Fibroblast of lung (primary cell): ENCODE data around the gene EIF4EBP2. TPM values are rescaled to one million over a fixed set of nuclear protein-coding genes. Genes with fewer than 3 reads are reported as not detected.

Experiments used
- DNase-seq, 2 donors: peaks; one replicate each; pipeline versions ENCODE4 v3.0.0 to v3.0.0-alpha.2; 2010; ENCODE audit warnings: low read depth in 2 of 2
- H2AFZ ChIP-seq: 2 replicates; pipeline ENCODE4 v1.5.1; 2012; ENCODE audit warnings: low read length, control low read depth, inconsistent platforms
- H3K27ac ChIP-seq: 2 replicates; pipeline ENCODE4 v1.5.1; 2011; ENCODE audit warnings: low read length, control low read depth; ENCODE audit not compliant: insufficient read depth
- H3K27me3 ChIP-seq: 2 replicates; pipeline ENCODE4 v1.5.1; 2011; ENCODE audit warnings: mild to moderate bottlenecking, low read length; ENCODE audit not compliant: control insufficient read depth, insufficient read depth
- H3K36me3 ChIP-seq: 2 replicates; pipeline ENCODE4 v1.5.1; 2011; ENCODE audit warnings: low read length; ENCODE audit not compliant: control insufficient read depth, insufficient read depth
- H3K4me1 ChIP-seq: 2 replicates; pipeline ENCODE4 v1.5.1; 2011; ENCODE audit warnings: low read length; ENCODE audit not compliant: control insufficient read depth, insufficient read depth; ENCODE audit errors: extremely low read depth
- H3K4me2 ChIP-seq: 2 replicates; pipeline ENCODE4 v1.5.1; 2011; ENCODE audit warnings: low read length, control low read depth; ENCODE audit not compliant: insufficient read depth; ENCODE audit errors: extremely low read depth
- H3K4me3 ChIP-seq, 4 experiments: fragments of 200-600 bp in 1 of 4; sonication (generic) in 1 of 4; replicated peaks in 1 of 4; 2 replicates each; pipeline ENCODE4 v1.5.1; 2011 to 2016; ENCODE audit warnings: low read length in 4 of 4, low read depth in 3 of 4, mild to moderate bottlenecking in 3 of 4, control low read depth in 2 of 4, inconsistent platforms in 1 of 4, mixed read lengths in 1 of 4; ENCODE audit not compliant: insufficient read depth in 1 of 4; ENCODE audit errors: control extremely low read depth in 1 of 4
- H3K79me2 ChIP-seq: 2 replicates; pipeline ENCODE4 v1.5.1; 2012; ENCODE audit warnings: mild to moderate bottlenecking, low read length, inconsistent platforms; ENCODE audit not compliant: control insufficient read depth, insufficient read depth
- H3K9ac ChIP-seq: 2 replicates; pipeline ENCODE4 v1.5.1; 2011; ENCODE audit warnings: mild to moderate bottlenecking, low read length, control low read depth; ENCODE audit not compliant: insufficient read depth
- H3K9me3 ChIP-seq: 2 replicates; pipeline ENCODE4 v1.5.1; 2012; ENCODE audit warnings: low read depth, low read length; ENCODE audit not compliant: control insufficient read depth, insufficient read depth
- H4K20me1 ChIP-seq: 2 replicates; pipeline ENCODE4 v1.5.1; 2011; ENCODE audit warnings: low read length; ENCODE audit not compliant: control insufficient read depth, insufficient read depth; ENCODE audit errors: extremely low read depth
- EZH2 ChIP-seq: IDR thresholded peaks from 2 replicates; pipeline ENCODE4 v1.5.1; 2012; ENCODE audit warnings: low read length, control low read depth, mild to moderate bottlenecking; ENCODE audit errors: missing control alignments
- polyA plus RNA-seq, 2 donors: library from polyadenylated mRNA; depleted of rRNA in 1 of 2; stranded (reverse) in 1 of 2; unstranded in 1 of 2; fragments of >200 nt; gene quantifications; 2 replicates each; pipeline ENCODE4 v1.2.1, GENCODE V29; 2011 to 2012; ENCODE audit warnings: missing spikeins in 1 of 2
- total RNA-seq: library from RNA; depleted of rRNA; stranded (reverse); fragments of >200 nt; gene quantifications from 2 replicates; pipeline ENCODE4 v1.2.1, GENCODE V29; 2014
- TF ChIP-seq, protein P1 (sequence below), 2 donors: IDR thresholded peaks in 1 of 2; conservative IDR thresholded peaks in 1 of 2; 1 replicate in 1 of 2; 2 replicates in 1 of 2; pipeline ENCODE4 v1.5.1; 2011 to 2012; ENCODE audit warnings: low read length in 2 of 2, control low read depth in 1 of 2, inconsistent platforms in 1 of 2, low read depth in 1 of 2, mild to moderate bottlenecking in 1 of 2

The EIF4EBP2 gene
- total and polyA plus RNA-seq, 2 donors (not counting 1 experiment from before 2014, with no cell fraction given): 18.0 to 44.9 TPM

DNA sequence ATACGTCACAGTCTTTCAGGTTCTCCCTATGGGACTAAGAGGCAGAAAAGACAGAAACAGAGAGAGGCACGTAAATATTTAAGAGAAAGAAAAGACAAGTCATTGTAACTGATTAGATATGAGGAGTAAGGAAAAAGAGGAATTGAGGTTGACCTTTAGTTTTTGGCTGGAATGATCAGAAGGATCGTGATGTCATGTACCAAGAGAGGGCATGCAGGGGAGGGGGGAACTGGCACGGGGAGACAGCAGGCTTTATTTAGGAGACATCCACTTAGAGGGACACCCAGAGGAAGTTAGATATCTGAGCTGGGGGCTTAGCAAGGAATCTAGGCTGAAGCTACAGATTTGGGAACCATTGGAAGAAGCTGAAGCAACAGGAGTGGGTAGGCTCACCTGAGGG, 12.3 kb upstream of the EIF4EBP2 start:
- DNase-seq: no peak
- TF ChIP-seq, protein P1, sequence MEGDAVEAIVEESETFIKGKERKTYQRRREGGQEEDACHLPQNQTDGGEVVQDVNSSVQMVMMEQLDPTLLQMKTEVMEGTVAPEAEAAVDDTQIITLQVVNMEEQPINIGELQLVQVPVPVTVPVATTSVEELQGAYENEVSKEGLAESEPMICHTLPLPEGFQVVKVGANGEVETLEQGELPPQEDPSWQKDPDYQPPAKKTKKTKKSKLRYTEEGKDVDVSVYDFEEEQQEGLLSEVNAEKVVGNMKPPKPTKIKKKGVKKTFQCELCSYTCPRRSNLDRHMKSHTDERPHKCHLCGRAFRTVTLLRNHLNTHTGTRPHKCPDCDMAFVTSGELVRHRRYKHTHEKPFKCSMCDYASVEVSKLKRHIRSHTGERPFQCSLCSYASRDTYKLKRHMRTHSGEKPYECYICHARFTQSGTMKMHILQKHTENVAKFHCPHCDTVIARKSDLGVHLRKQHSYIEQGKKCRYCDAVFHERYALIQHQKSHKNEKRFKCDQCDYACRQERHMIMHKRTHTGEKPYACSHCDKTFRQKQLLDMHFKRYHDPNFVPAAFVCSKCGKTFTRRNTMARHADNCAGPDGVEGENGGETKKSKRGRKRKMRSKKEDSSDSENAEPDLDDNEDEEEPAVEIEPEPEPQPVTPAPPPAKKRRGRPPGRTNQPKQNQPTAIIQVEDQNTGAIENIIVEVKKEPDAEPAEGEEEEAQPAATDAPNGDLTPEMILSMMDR (conservative IDR thresholded peaks at IDR 0.05 in 1 of 2, IDR thresholded peaks at IDR 0.05 in 1 of 2; ENCODE audit: low read depth in 1 of 2, low read length in 2 of 2): no peak
- no peak for TF ChIP-seq EZH2
- H3K27me3 ChIP-seq: peaks cover 2% of the 10 kb centered on the region

DNA sequence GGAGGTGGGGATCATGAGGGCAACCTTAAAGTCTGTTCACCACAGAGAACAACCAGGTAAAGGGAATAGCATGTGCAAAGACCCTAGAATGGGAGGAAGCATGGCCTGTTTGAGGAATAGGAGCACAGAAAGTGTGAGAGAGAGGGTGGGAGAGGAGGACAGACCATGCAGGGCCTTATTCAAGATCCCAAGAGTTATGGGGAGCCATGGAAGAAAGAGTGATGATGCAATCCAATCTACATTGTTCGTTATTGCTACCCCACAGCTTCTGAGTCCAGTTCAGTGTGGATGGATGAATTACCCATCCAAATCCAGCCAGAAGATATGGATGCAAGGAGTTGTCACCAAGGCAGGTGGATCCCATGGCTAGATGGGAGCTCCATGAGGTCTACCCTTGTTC, 7.8 kb upstream of the EIF4EBP2 start:
- no peak overlapping the region for H3K27ac ChIP-seq
- no peak for DNase-seq
- no peak overlapping the region for H3K9ac ChIP-seq
- H3K36me3 ChIP-seq: no peaks in the 10 kb centered on the region
- TF ChIP-seq, protein P1 (conservative IDR thresholded peaks at IDR 0.05 in 1 of 2, IDR thresholded peaks at IDR 0.05 in 1 of 2; ENCODE audit: low read depth in 1 of 2, low read length in 2 of 2): no peak
- no peak for TF ChIP-seq EZH2
- H3K9me3 ChIP-seq: no peaks in the 10 kb centered on the region
- peaks cover 2% of the 10 kb centered on the region for H3K27me3 ChIP-seq
- no peak overlapping the region for H3K4me3 ChIP-seq
- H4K20me1 ChIP-seq: no peaks in the 10 kb centered on the region
- H3K79me2 ChIP-seq: no peaks in the 10 kb centered on the region
- no peaks in the 10 kb centered on the region for H3K4me1 ChIP-seq
- H3K4me2 ChIP-seq: no peak overlapping the region
- H2AFZ ChIP-seq: no peak overlapping the region

More for the DNA sequence above, 12.3 kb upstream of the EIF4EBP2 start:
- H3K4me3 ChIP-seq: no peak overlapping the region
- no peaks in the 10 kb centered on the region for H3K4me1 ChIP-seq
- no peaks in the 10 kb centered on the region for H3K36me3 ChIP-seq
- no peaks in the 10 kb centered on the region for H3K79me2 ChIP-seq
- H4K20me1 ChIP-seq: no peaks in the 10 kb centered on the region
- H3K4me2 ChIP-seq: no peak overlapping the region
- H3K27ac ChIP-seq: no peak overlapping the region
- H3K9me3 ChIP-seq: no peaks in the 10 kb centered on the region
- H2AFZ ChIP-seq: no peak overlapping the region
- H3K9ac ChIP-seq: no peak overlapping the region

DNA sequence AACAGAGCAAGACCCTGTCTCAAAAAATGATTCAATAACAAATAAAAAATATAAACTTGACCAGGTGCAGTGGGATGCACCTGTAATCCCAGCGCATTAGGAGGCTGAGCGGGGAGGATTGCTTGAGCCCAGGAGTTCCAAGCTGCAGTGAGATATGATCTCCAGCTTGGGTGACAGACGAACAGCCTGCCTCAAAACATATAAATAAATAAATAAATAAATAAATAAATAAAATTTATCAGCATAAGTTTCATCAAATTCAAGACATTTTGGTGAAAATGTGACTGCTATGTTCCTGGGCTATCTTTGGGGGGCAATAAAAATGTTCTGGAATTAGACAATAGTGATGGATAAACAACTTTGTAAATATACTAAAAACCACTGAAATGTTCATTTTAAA, 4.8 kb upstream of the EIF4EBP2 start:
- no peaks in the 10 kb centered on the region for H4K20me1 ChIP-seq
- no peak overlapping the region for H3K4me2 ChIP-seq
- no peak overlapping the region for H2AFZ ChIP-seq
- no peaks in the 10 kb centered on the region for H3K9me3 ChIP-seq
- H3K4me1 ChIP-seq: no peaks in the 10 kb centered on the region
- H3K36me3 ChIP-seq: no peaks in the 10 kb centered on the region
- no peak overlapping the region for H3K4me3 ChIP-seq
- H3K9ac ChIP-seq: no peak overlapping the region
- H3K27ac ChIP-seq: no peak overlapping the region
- TF ChIP-seq, protein P1 (conservative IDR thresholded peaks at IDR 0.05 in 1 of 2, IDR thresholded peaks at IDR 0.05 in 1 of 2; ENCODE audit: low read depth in 1 of 2, low read length in 2 of 2): no peak
- TF ChIP-seq EZH2: no peak
- H3K27me3 ChIP-seq: no peaks in the 10 kb centered on the region
- DNase-seq: no peak
- H3K79me2 ChIP-seq: peaks cover under 1% of the 10 kb centered on the region
